ENCODE measurements around the gene IRF7. TPM values are rescaled to one million over a fixed set of nuclear protein-coding genes. Genes with fewer than 3 reads are reported as not detected.

The IRF7 gene
- total RNA-seq, 1 donor from 2014 or later, result 8.7 TPM

GRCh38 chr11:641806-642370 is 26.1 kb upstream of the IRF7 start:
- DNase-seq (ENCODE audit: low read depth, low spot score), result no peak

GRCh38 chr11:640021-640706 is 24.4 kb upstream of the IRF7 start:
- DNase-seq (ENCODE audit: low read depth, low spot score), result no peak

GRCh38 chr11:639332-639955 is 23.7 kb upstream of the IRF7 start:
- no peak for DNase-seq (ENCODE audit: low read depth, low spot score)

GRCh38 chr11:638631-639331 is 23.0 kb upstream of the IRF7 start:
- DNase-seq (ENCODE audit: low read depth, low spot score), result no peak

GRCh38 chr11:637593-638521 is 22.1 kb upstream of the IRF7 start:
- no peak for DNase-seq (ENCODE audit: low read depth, low spot score)

- no peak for DNase-seq (ENCODE audit: low read depth, low spot score)
Observed at GRCh38 chr11:637333-637592, 21.5 kb upstream of the IRF7 start.

- no peak for DNase-seq (ENCODE audit: low read depth, low spot score)
Observed at GRCh38 chr11:636511-637332, 21.0 kb upstream of the IRF7 start, which contains the start of gene DRD4. Gene DRD4, plus strand, starts transcription at chr11:637269. Its CDS starts 36 bp downstream, at chr11:637305.

- no peak for DNase-seq (ENCODE audit: low read depth, low spot score)
Observed at GRCh38 chr11:635945-636510, 20.3 kb upstream of the IRF7 start.

- DNase-seq (ENCODE audit: low read depth, low spot score), result no peak
Observed at GRCh38 chr11:630871-631270, 15.1 kb upstream of the IRF7 start.

- DNase-seq (ENCODE audit: low read depth, low spot score), result no peak
Observed at GRCh38 chr11:629237-629583, 13.5 kb upstream of the IRF7 start.

- DNase-seq (ENCODE audit: low read depth, low spot score), result no peak
Observed at GRCh38 chr11:628056-628455, 12.3 kb upstream of the IRF7 start.

GRCh38 chr11:627308-627576 is 11.5 kb upstream of the IRF7 start:
- DNase-seq (ENCODE audit: low read depth, low spot score), result no peak

- no peak for DNase-seq (ENCODE audit: low read depth, low spot score)
Observed at GRCh38 chr11:626475-627307, 10.9 kb upstream of the IRF7 start, which contains the start of gene SCT. Gene SCT, minus strand, starts transcription at chr11:627181. Its CDS starts 38 bp downstream, at chr11:627143.

- DNase-seq (ENCODE audit: low read depth, low spot score), result no peak
Observed at GRCh38 chr11:625636-626268, 10.0 kb upstream of the IRF7 start.

GRCh38 chr11:624705-625635 is 9.2 kb upstream of the IRF7 start, which contains the start of gene CDHR5:
Gene CDHR5, minus strand, starts transcription at chr11:624955. Its CDS starts 53 bp downstream, at chr11:624902.
- DNase-seq (ENCODE audit: low read depth, low spot score), result no peak

- DNase-seq (ENCODE audit: low read depth, low spot score), result no peak
Observed at GRCh38 chr11:623999-624704, 8.4 kb upstream of the IRF7 start.

GRCh38 chr11:623349-623869 is 7.7 kb upstream of the IRF7 start:
- DNase-seq (ENCODE audit: low read depth, low spot score), result no peak

All from pulmonary artery endothelial cell (primary cell).